Dendritic cell treated with granulocyte-macrophage colony-stimulating factor and Interleukin-4, amounts not matched to agents 40 ng/mL and 50 ng/mL, for 4 days (primary cell): ENCODE data around the gene SOX4.
A peak's percentile ranks its signal among the peaks of the same experiment; 100 is the strongest.
"Not testable (repeated sequence)": the region's sequence is repeated elsewhere in the genome, so short reads cannot be mapped to it uniquely, and the experiment has no call there.

Experiments used
- H3K27ac Mint-ChIP-seq: one replicate; pipeline ENCODE4 v1.8.0; 2022; ENCODE audit warnings: mild to moderate bottlenecking, mixed read lengths
- H3K27me3 Mint-ChIP-seq: one replicate; pipeline ENCODE4 v1.8.0; 2022; ENCODE audit warnings: mild to moderate bottlenecking, mixed read lengths
- H3K36me3 Mint-ChIP-seq: one replicate; pipeline ENCODE4 v1.8.0; 2022; ENCODE audit warnings: low read depth, mixed read lengths
- H3K4me1 Mint-ChIP-seq: one replicate; pipeline ENCODE4 v1.8.0; 2022; ENCODE audit warnings: low read depth, mixed read lengths
- H3K4me3 Mint-ChIP-seq: one replicate; pipeline ENCODE4 v1.8.0; 2022; ENCODE audit warnings: mild to moderate bottlenecking, moderate library complexity, mixed read lengths
- H3K9me3 Mint-ChIP-seq: one replicate; pipeline ENCODE4 v1.8.0; 2022; ENCODE audit warnings: mixed read lengths
- intact Hi-C: fragments of 100-400 bp; cut with micrococcal nuclease; formaldehyde crosslinking; loops from one replicate; pipeline ENCODE4 v1.15.0; 2022

SOX4 gene

GRCh38 chr6:21593412-21593926 is at the start of gene SOX4:
Gene SOX4, plus strand, starts transcription at chr6:21593751. Its CDS starts 784 bp downstream, at chr6:21594535.
- Mint-ChIP-seq H3K27ac (no peak within 1 kb of the TSS), H3K4me1 (peaks cover 19% of the 10 kb centered on the region), H3K9me3 (no peaks in the 10 kb centered on the region), H3K27me3 (peaks cover 1% of the 10 kb centered on the region), H3K36me3 (peaks cover 18% of the 10 kb centered on the region), H3K4me3 (peak within 1 kb of the TSS; percentile 30)
- intact Hi-C loops, result no loop called here

DNA sequence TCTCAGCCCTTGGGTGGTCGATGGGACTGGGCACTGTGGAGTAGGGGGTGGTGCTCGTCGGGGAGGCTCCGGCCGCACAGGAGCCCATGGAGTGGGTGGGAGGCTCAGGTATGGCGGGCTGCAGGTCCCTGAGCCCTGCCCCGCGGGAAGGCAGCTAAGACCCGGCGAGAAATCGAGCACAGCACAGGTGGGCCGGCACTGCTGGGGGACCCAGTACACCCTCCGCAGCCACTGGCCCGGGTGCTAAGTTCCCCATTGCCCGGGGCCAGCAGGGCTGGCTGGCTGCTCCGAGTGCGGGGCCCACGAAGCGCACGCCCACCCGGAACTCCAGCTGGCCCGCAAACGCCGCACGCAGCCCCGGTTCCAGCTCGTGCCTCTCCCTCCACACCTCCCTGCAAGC is 41.3 kb upstream of the SOX4 start:
- H3K4me3 Mint-ChIP-seq, intact Hi-C loops, H3K4me1 Mint-ChIP-seq, H3K36me3 Mint-ChIP-seq, H3K27ac Mint-ChIP-seq, H3K27me3 Mint-ChIP-seq: not testable (repeated sequence)
- peaks cover 41% of the 10 kb centered on the region for H3K9me3 Mint-ChIP-seq

- no peaks in the 10 kb centered on the region for H3K27me3 Mint-ChIP-seq
- H3K36me3 Mint-ChIP-seq, result no peaks in the 10 kb centered on the region
- H3K4me1 Mint-ChIP-seq, result no peaks in the 10 kb centered on the region
- H3K9me3 Mint-ChIP-seq, result peaks cover 21% of the 10 kb centered on the region
- H3K4me3 Mint-ChIP-seq, result no peak overlapping the region
- intact Hi-C loops, result no loop called here
- H3K27ac Mint-ChIP-seq, result no peak overlapping the region
Measured at GRCh38 chr6:21554286-21554685, 39.3 kb upstream of the SOX4 start.

- peaks cover 19% of the 10 kb centered on the region for H3K9me3 Mint-ChIP-seq
- no peak overlapping the region for H3K27ac Mint-ChIP-seq
- intact Hi-C loops, result no loop called here
- H3K4me1 Mint-ChIP-seq, result no peaks in the 10 kb centered on the region
- H3K36me3 Mint-ChIP-seq, result no peaks in the 10 kb centered on the region
- H3K4me3 Mint-ChIP-seq, result no peak overlapping the region
- no peaks in the 10 kb centered on the region for H3K27me3 Mint-ChIP-seq
Measured at GRCh38 chr6:21555197-21555596, 38.4 kb upstream of the SOX4 start.

DNA sequence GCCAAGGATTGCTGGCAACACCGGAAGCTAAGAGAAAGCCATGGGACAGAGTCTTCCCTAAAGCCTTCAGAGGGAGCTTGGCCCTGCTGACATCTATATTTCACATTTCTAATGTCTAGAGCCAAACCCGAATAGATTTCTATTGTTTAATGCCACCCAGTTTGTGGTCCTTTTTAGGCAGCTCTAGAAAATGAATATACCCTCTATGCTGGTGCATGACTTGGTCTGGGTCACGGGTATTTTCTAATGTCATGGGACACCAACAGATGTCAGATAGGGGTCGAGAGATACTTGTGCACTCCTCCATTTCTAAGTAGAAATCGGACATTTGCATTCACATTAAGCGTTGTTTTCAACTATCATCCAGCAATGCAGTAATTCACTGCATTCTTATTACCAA is 37.0 kb upstream of the SOX4 start:
- Mint-ChIP-seq H3K36me3 (no peaks in the 10 kb centered on the region), H3K9me3 (peaks cover 11% of the 10 kb centered on the region), H3K4me1 (no peaks in the 10 kb centered on the region), H3K27me3 (no peaks in the 10 kb centered on the region), H3K4me3 (no peak overlapping the region), H3K27ac (no peak overlapping the region)
- intact Hi-C loops, result no loop called here

- intact Hi-C loops, result no loop called here
- H3K9me3 Mint-ChIP-seq, result peaks cover 11% of the 10 kb centered on the region
- H3K4me1 Mint-ChIP-seq, result no peaks in the 10 kb centered on the region
- H3K4me3 Mint-ChIP-seq, result no peak overlapping the region
- no peak overlapping the region for H3K27ac Mint-ChIP-seq
- no peaks in the 10 kb centered on the region for H3K27me3 Mint-ChIP-seq
- no peaks in the 10 kb centered on the region for H3K36me3 Mint-ChIP-seq
Measured at GRCh38 chr6:21556968-21557721, 36.4 kb upstream of the SOX4 start.

- H3K36me3 Mint-ChIP-seq, result no peaks in the 10 kb centered on the region
- no peak overlapping the region for H3K27ac Mint-ChIP-seq
- H3K4me3 Mint-ChIP-seq, result no peak overlapping the region
- H3K4me1 Mint-ChIP-seq, result no peaks in the 10 kb centered on the region
- no peaks in the 10 kb centered on the region for H3K9me3 Mint-ChIP-seq
- intact Hi-C loops, result no loop called here
- no peaks in the 10 kb centered on the region for H3K27me3 Mint-ChIP-seq
Measured at GRCh38 chr6:21559238-21559637, 34.3 kb upstream of the SOX4 start.

- Mint-ChIP-seq H3K4me1 (no peaks in the 10 kb centered on the region), H3K4me3 (no peak overlapping the region), H3K27me3 (no peaks in the 10 kb centered on the region), H3K9me3 (no peaks in the 10 kb centered on the region), H3K36me3 (no peaks in the 10 kb centered on the region), H3K27ac (no peak overlapping the region)
- intact Hi-C loops, result no loop called here
Measured at GRCh38 chr6:21560249-21560648, 33.3 kb upstream of the SOX4 start.

DNA sequence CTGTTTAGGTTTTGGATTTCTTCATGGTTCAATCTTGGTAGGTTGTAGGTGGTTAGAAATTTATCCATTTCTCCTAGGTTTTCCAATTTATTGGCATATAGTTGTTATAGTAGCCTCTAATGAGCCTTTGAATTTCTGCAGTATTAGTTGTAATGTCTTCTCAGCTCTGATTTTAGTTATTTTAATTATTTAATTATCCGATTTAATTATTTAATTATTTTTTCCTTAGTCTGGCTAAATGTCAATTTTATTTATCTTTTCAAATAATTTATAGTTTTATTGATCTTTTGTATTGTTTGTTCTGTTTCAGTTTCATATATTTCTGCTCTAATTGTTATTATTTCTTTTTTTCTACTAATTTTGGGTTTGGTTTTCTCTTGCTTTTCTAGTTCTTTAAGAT is 28.1 kb upstream of the SOX4 start:
- Mint-ChIP-seq H3K36me3 (no peaks in the 10 kb centered on the region), H3K4me1 (no peaks in the 10 kb centered on the region), H3K27me3 (no peaks in the 10 kb centered on the region), H3K4me3 (no peak overlapping the region), H3K27ac (no peak overlapping the region), H3K9me3 (peaks cover 16% of the 10 kb centered on the region)
- intact Hi-C loops, result no loop called here

- Mint-ChIP-seq H3K27ac (no peak overlapping the region), H3K4me3 (no peak overlapping the region), H3K9me3 (peaks cover 18% of the 10 kb centered on the region), H3K36me3 (no peaks in the 10 kb centered on the region), H3K4me1 (no peaks in the 10 kb centered on the region), H3K27me3 (no peaks in the 10 kb centered on the region)
- intact Hi-C loops, result no loop called here
Measured at GRCh38 chr6:21578523-21578922, 15.0 kb upstream of the SOX4 start.

DNA sequence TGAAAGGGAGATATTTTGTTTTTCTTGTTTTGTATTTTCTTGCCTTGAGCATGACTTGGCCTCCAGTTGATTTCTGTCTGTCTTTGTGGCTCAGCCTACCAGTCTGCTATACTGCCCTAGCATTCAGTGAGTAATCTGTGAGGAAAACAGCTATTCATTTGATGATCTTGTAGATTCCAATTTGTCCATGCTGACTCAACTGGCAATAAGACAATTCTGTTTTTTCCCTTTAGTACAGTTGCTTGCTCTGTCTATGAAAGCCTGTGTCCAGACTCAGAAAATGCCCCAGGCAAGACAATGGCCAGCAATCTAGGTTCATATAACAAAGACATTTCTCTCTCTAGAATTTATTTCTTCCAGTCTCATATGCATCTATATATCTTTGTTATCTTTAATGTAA is 10.9 kb upstream of the SOX4 start:
- Mint-ChIP-seq H3K9me3 (peaks cover 18% of the 10 kb centered on the region), H3K36me3 (no peaks in the 10 kb centered on the region), H3K27ac (no peak overlapping the region), H3K4me1 (peaks cover 10% of the 10 kb centered on the region), H3K27me3 (peaks cover 10% of the 10 kb centered on the region), H3K4me3 (no peak overlapping the region)
- intact Hi-C loops, result loop anchor here (10.0 kb wide), 1 partner anchor 418 kb away; no protein-coding TSS in a partner anchor

DNA sequence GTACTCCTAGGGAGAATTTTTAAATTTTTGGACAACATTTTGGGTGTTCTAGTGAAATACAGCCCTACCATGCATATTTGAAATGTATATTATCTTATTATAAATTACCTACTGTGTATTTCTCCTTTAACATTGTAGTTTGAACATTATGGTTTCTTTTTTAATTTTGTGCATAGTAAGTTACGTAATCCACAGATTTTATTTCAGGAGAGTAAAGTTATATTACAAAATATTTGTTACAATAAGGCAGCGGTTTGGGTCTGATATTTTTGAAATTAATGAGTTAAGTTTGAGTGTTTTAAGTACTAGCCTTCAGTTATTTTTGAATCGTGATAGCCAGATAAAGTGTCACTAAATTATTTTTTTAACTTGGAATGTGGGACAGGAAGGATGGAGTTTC is 7.3 kb upstream of the SOX4 start:
- H3K27ac Mint-ChIP-seq, result no peak overlapping the region
- intact Hi-C loops, result loop anchor here (5.0 to 10.0 kb wide), 2 partner anchors 351 to 421 kb away; no protein-coding TSS in a partner anchor
- peaks cover 13% of the 10 kb centered on the region for H3K27me3 Mint-ChIP-seq
- H3K4me3 Mint-ChIP-seq, result no peak overlapping the region
- H3K36me3 Mint-ChIP-seq, result peaks cover 8% of the 10 kb centered on the region
- H3K4me1 Mint-ChIP-seq, result peaks cover 18% of the 10 kb centered on the region
- peaks cover 9% of the 10 kb centered on the region for H3K9me3 Mint-ChIP-seq

DNA sequence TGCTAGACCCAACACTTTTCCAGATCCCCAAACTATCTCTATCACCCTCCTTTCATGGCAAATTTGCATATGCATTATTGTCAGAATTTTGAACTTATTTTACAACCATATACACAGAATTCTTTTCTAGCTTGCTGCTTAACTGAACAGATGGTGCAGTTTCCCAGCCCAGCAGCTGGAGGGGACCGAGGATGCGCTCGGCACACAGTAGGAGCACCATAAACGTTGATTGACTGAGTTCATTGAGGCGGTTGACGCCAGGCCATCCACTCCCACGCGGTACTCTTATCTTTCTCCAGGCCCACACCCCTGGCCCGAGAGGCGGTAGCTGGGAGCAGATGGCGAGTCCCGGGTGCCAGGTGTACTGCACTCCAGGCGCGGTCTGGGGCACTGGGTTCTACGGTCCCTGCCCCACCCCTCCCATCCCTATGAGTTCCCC is 6.8 kb upstream of the SOX4 start:
- intact Hi-C loops, result loop anchor here (5.0 to 10.0 kb wide), 2 partner anchors 351 to 422 kb away; no protein-coding TSS in a partner anchor
- H3K4me3 Mint-ChIP-seq, result peak overlapping the region; percentile 94

DNA sequence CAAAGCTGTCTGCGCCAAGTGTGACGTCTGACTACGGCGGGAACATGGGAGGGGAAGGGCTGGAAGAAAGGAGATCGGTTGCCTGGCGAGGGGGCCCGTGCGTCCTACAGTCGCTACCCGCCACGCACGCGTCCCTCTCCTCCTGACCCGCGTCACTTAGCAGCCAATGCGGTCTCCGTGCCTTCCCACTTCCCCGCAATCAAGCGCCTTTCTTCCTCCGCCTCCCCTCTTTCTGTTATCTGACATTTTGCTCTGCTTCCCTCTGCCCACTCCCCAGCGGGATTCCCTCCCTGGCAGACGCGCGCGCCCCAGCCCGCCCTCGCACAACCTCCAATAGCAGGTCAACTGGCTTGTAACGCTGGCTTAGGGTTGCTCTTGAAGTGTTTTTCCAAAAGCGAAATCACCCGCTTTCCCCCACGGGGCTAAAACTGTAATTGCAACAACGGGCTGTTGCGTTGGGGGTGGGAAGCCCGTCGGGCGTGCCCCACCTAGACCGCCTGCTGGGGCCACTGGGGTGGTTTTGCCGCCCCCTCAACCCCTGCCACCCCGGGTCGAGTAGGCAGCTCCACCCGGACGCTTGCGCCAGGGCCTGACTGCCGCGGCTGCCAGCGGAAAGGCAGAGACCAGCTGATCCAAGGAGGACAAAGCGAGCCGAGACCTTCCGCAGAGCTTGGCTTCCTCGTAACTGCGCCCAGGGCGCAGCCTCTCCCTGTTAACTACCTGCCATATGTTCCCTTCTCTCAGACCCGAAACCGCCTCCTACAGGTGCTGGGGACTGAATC is 6.2 kb upstream of the SOX4 start:
- Mint-ChIP-seq H3K4me1 (peaks cover 21% of the 10 kb centered on the region), H3K4me3 (peak overlapping the region; percentile 94), H3K27ac (peak overlapping the region; percentile 73), H3K36me3 (peaks cover 8% of the 10 kb centered on the region), H3K27me3 (peaks cover 13% of the 10 kb centered on the region), H3K9me3 (peaks cover 5% of the 10 kb centered on the region)
- intact Hi-C loops, result loop anchor here (5.0 to 10.0 kb wide), 2 partner anchors 350 to 423 kb away; no protein-coding TSS in a partner anchor

More for the DNA sequence above, 6.8 kb upstream of the SOX4 start:
- peak overlapping the region; percentile 73 for H3K27ac Mint-ChIP-seq
- H3K27me3 Mint-ChIP-seq, result peaks cover 13% of the 10 kb centered on the region
- H3K4me1 Mint-ChIP-seq, result peaks cover 18% of the 10 kb centered on the region
- peaks cover 8% of the 10 kb centered on the region for H3K36me3 Mint-ChIP-seq
- peaks cover 9% of the 10 kb centered on the region for H3K9me3 Mint-ChIP-seq
